ENCODE measurements around the gene MYL12B. TPM values are rescaled to one million over a fixed set of nuclear protein-coding genes. Genes with fewer than 3 reads are reported as not detected.
A peak's percentile ranks its signal among the peaks of the same experiment; 100 is the strongest.

The MYL12B gene
- total RNA-seq, 1 experiment from 2014 or later: 229 TPM

DNA sequence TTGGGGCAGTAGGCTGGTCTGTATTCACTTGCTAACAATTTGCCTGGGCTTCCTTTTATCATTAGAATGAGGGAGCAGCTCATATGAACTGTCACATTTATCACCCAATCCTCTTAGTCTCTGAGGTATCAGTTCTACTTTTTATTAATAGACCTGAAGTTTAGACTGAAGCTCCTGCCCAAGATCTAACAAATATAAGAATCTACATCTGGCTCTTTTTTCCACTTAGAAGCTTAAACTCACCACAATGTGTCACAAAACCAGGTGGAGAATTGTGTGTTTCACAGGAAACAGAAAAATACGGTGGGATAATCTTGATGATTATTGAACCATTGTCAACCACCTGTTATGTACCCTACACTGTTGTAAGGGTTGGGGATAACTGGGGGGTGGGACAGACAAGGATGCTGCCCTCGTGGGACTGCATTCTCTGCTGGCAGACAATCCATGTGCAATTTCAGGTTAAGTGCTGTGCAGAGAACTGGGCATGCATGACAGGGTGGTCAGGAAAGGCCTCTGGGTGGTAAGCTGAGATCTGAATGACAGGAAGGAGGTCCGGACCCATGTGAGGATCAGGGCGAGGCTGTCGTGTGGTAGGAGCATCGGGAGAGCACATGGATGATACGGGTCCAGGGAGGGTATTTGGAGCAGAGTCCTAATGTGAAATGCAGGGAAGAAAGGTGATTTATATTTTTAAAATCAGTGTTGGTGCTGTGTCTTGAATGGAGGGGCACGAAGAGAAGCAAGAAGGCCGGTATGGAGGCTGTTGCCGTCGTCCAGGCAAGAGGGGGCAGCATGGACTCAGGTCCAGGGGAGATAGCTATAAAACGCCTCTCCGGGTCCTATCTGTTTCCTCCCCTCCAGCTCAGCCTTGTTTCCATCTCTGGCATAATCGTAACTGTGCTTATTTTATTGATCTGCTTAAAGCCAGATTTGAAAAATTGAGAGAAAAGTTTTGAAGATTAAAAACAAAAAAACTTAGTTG, 17.6 kb downstream of the MYL12B start:
- Mint-ChIP-seq H3K36me3 (ENCODE audit: insufficient read depth, unreplicated experiment) (peaks cover 56% of the 10 kb centered on the region), H3K27me3 (ENCODE audit: insufficient read depth, unreplicated experiment) (no peaks in the 10 kb centered on the region), H3K4me1 (ENCODE audit: insufficient read depth, unreplicated experiment) (peaks cover 6% of the 10 kb centered on the region), H3K27ac (ENCODE audit: low read depth, unreplicated experiment) (no peak overlapping the region), H3K4me3 (ENCODE audit: unreplicated experiment) (no peak overlapping the region), H3K9me3 (ENCODE audit: unreplicated experiment) (no peaks in the 10 kb centered on the region)
- intact Hi-C loops (cut with micrococcal nuclease): loop anchor here (2.0 to 10.0 kb wide), 2 partner anchors 315 to 715 kb away; no protein-coding TSS in a partner anchor
- ChIA-PET POLR2A (interaction anchor here (0.6 to 6.3 kb wide), 10 partner anchors 14 to 387 kb away, joined by 3 to 59 read pairs (median 4); no protein-coding TSS in a partner anchor), CTCF (interaction anchor here (0.5 to 5.6 kb wide), 8 partner anchors 168 to 744 kb away, joined by 3 to 40 read pairs (median 5); no protein-coding TSS in a partner anchor)
- TF ChIP-seq, protein P1, sequence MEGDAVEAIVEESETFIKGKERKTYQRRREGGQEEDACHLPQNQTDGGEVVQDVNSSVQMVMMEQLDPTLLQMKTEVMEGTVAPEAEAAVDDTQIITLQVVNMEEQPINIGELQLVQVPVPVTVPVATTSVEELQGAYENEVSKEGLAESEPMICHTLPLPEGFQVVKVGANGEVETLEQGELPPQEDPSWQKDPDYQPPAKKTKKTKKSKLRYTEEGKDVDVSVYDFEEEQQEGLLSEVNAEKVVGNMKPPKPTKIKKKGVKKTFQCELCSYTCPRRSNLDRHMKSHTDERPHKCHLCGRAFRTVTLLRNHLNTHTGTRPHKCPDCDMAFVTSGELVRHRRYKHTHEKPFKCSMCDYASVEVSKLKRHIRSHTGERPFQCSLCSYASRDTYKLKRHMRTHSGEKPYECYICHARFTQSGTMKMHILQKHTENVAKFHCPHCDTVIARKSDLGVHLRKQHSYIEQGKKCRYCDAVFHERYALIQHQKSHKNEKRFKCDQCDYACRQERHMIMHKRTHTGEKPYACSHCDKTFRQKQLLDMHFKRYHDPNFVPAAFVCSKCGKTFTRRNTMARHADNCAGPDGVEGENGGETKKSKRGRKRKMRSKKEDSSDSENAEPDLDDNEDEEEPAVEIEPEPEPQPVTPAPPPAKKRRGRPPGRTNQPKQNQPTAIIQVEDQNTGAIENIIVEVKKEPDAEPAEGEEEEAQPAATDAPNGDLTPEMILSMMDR (IDR thresholded peaks at IDR 0.05; ENCODE audit: unreplicated experiment): no peak
- no TSS peak for BruUV-seq (replicated peaks)
- DNase-seq (ENCODE audit: unreplicated experiment): no peak

DNA sequence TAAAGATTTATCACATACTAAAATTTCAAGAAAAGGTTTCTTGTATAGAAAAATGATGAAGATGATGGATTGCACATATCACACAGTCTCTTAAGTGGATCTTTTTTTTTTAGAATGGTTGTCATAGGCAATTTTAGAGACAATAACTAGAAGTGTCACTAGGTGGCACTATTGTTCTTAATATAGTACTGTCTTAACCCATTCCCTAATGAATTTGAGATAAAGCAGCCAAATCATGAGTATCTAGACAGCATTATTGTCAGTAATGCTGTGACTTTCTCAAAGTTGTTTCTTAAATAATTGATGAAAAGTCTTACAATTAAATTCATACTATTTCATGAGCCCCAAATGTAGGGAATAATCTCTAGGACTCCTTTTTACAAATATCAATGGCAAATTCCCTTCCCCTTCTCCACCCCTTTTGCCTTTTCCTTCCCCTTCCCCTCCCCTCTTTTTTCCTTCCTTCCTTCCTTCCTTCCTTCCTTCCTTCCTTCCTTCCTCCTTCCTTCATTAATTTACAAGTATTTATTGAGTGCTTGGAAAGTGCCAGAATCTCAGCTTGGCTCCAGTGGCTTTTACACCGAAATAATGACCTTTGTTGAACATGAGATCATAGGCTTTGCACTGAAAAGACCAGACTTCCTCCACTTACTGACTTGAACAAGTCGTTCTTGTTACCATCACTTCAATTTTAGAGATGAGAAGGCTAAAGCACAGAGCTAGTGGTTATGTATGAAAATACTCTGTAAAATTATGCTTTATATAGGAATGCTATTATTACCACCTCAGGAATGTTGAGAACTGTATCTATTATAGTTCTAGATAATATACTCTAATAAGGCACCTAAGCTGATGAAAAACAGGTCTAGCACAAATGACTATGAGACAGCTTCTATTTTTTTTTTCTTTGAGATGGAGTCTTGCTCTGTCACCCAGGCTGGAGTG, 19.8 kb downstream of the MYL12B start:
- DNase-seq (ENCODE audit: unreplicated experiment): peak; percentile 80
- ChIA-PET POLR2A (interaction anchor here (0.7 to 6.3 kb wide), 9 partner anchors 15 to 384 kb away, joined by 3 to 59 read pairs (median 5); no protein-coding TSS in a partner anchor), CTCF (interaction anchor here (0.6 to 8.0 kb wide), 30 partner anchors 12 to 423 kb away, joined by 3 to 106 read pairs (median 4); no protein-coding TSS in a partner anchor)

DNA sequence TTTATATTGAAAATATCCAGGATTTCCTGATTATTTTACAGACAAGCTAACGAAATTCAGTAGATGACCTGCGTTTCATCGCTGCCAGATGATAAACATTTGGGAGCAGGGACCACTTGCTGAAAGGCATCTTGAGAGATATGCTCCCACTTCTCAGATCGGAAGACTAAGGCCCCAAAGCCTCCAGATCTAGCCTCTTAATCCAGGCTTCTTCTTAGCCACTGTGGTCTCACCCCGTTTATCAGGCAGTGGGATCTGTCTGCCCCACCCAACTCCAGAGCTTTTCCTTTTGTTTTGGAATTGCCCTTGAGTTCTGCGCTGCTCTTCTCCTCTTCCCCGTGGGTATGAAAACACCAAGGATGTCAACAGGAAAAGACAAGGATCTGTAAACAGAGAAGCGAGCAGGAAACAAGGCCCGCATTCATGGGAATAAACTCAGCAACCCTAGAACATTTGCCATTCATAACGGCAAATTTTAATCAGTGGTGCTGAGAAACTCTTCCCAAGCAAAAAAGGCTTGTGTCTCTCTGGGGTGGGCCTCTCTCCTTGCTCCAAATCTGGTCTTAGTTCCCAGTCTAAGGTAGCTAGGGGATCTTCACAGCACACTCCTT, 21.4 kb downstream of the MYL12B start:
- peaks cover 6% of the 10 kb centered on the region for H3K4me1 Mint-ChIP-seq (ENCODE audit: insufficient read depth, unreplicated experiment)
- TF ChIP-seq, protein P1 (IDR thresholded peaks at IDR 0.05; ENCODE audit: unreplicated experiment): no peak
- H3K4me3 Mint-ChIP-seq (ENCODE audit: unreplicated experiment): no peak overlapping the region
- intact Hi-C loops (cut with micrococcal nuclease): loop anchor here (10.0 kb wide), 1 partner anchor 711 kb away; no protein-coding TSS in a partner anchor
- no peak for DNase-seq (ENCODE audit: unreplicated experiment)
- BruUV-seq (replicated peaks): no TSS peak
- H3K27me3 Mint-ChIP-seq (ENCODE audit: insufficient read depth, unreplicated experiment): no peaks in the 10 kb centered on the region
- peaks cover 20% of the 10 kb centered on the region for H3K36me3 Mint-ChIP-seq (ENCODE audit: insufficient read depth, unreplicated experiment)
- ChIA-PET POLR2A (interaction anchor here (0.6 to 6.3 kb wide), 7 partner anchors 165 to 715 kb away, joined by 3 to 59 read pairs (median 6); no protein-coding TSS in a partner anchor), CTCF (interaction anchor here (0.7 to 8.0 kb wide), 10 partner anchors 12 to 382 kb away, joined by 3 to 106 read pairs (median 12); no protein-coding TSS in a partner anchor)
- H3K9me3 Mint-ChIP-seq (ENCODE audit: unreplicated experiment): no peaks in the 10 kb centered on the region
- no peak overlapping the region for H3K27ac Mint-ChIP-seq (ENCODE audit: low read depth, unreplicated experiment)

More for the DNA sequence above, 19.8 kb downstream of the MYL12B start:
- Mint-ChIP-seq H3K27ac (ENCODE audit: low read depth, unreplicated experiment) (no peak overlapping the region), H3K9me3 (ENCODE audit: unreplicated experiment) (no peaks in the 10 kb centered on the region), H3K4me3 (ENCODE audit: unreplicated experiment) (no peak overlapping the region), H3K36me3 (ENCODE audit: insufficient read depth, unreplicated experiment) (peaks cover 37% of the 10 kb centered on the region), H3K27me3 (ENCODE audit: insufficient read depth, unreplicated experiment) (no peaks in the 10 kb centered on the region), H3K4me1 (ENCODE audit: insufficient read depth, unreplicated experiment) (peaks cover 6% of the 10 kb centered on the region)
- intact Hi-C loops (cut with micrococcal nuclease): loop anchor here (1.0 to 10.0 kb wide), 8 partner anchors 166 to 713 kb away; no protein-coding TSS in a partner anchor
- no TSS peak for BruUV-seq (replicated peaks)
- TF ChIP-seq, protein P1 (IDR thresholded peaks at IDR 0.05; ENCODE audit: unreplicated experiment): peak; percentile 52

All from MCF 10A (cell line).